GM12892 (cell line): Measurements from ENCODE around the gene ELK4.

Experiments used
- DNase-seq: peaks from one replicate; pipeline ENCODE4 v3.0.0; 2011; ENCODE audit not compliant: insufficient read length
- FAIRE-seq: peaks from 2 replicates; lab custom pipeline; 2011; peaks lifted over from hg19 to GRCh38; lab: Jason Lieb, UNC
- POLR2A ChIP-seq: IDR thresholded peaks from 2 replicates; pipeline ENCODE4 v1.6.1; 2011; ENCODE audit warnings: low read depth, low read length, control low read depth
- POLR2AphosphoS5 ChIP-seq: IDR thresholded peaks from 2 replicates; pipeline ENCODE4 v1.6.1; 2011; ENCODE audit warnings: low read depth, low read length, control low read depth
- TAF1 ChIP-seq: IDR thresholded peaks from 2 replicates; pipeline ENCODE4 v1.6.1; 2011; ENCODE audit warnings: low read depth, mild to moderate bottlenecking, control low read depth, low read length, borderline replicate concordance

ELK4 gene

GRCh38 chr1:205598841-205599668, 32.8 kb downstream of the ELK4 start:
- DNase-seq (no peak), FAIRE-seq (no peak)
- TF ChIP-seq POLR2A (no peak), TAF1 (no peak), POLR2AphosphoS5 (no peak)

GRCh38 chr1:205597691-205598314, 34.0 kb downstream of the ELK4 start:
- TF ChIP-seq POLR2A (no peak), TAF1 (no peak), POLR2AphosphoS5 (no peak)
- DNase-seq (no peak), FAIRE-seq (no peak)

- DNase-seq (no peak), FAIRE-seq (no peak)
- TF ChIP-seq TAF1 (no peak), POLR2AphosphoS5 (no peak), POLR2A (no peak)
Observed at GRCh38 chr1:205596876-205597275, 34.9 kb downstream of the ELK4 start.

- FAIRE-seq: no peak
- TF ChIP-seq TAF1 (no peak), POLR2AphosphoS5 (no peak), POLR2A (no peak)
- DNase-seq: no peak
Observed at GRCh38 chr1:205595861-205596260, 36.0 kb downstream of the ELK4 start.

- no peak for TF ChIP-seq TAF1
- TF ChIP-seq POLR2AphosphoS5: no peak
- DNase-seq (no peak), FAIRE-seq (peak; percentile 79)
Observed at GRCh38 chr1:205595435-205595834, 36.4 kb downstream of the ELK4 start.

- TF ChIP-seq POLR2AphosphoS5 (no peak), POLR2A (no peak), TAF1 (no peak)
- no peak for DNase-seq
- FAIRE-seq: no peak
Observed at GRCh38 chr1:205594846-205595245, 37.0 kb downstream of the ELK4 start.

- TF ChIP-seq POLR2AphosphoS5 (no peak), TAF1 (no peak), POLR2A (no peak)
- DNase-seq (no peak), FAIRE-seq (no peak)
Observed at GRCh38 chr1:205593967-205594366, 37.8 kb downstream of the ELK4 start.

- DNase-seq (no peak), FAIRE-seq (no peak)
- no peak for TF ChIP-seq POLR2AphosphoS5
- TF ChIP-seq POLR2A: no peak
- TF ChIP-seq TAF1: no peak
Observed at GRCh38 chr1:205593532-205593931, 38.3 kb downstream of the ELK4 start.

GRCh38 chr1:205592443-205593003, 39.3 kb downstream of the ELK4 start:
- DNase-seq: no peak

GRCh38 chr1:205591522-205592351, 40.1 kb downstream of the ELK4 start:
- FAIRE-seq: peak; percentile 84
- TF ChIP-seq POLR2A: no peak; the same call in 1 of the 2 replicates
- TF ChIP-seq POLR2AphosphoS5: no peak
- no peak for TF ChIP-seq TAF1
- peak; percentile 66 for DNase-seq

More at GRCh38 chr1:205592443-205593003, 39.3 kb downstream of the ELK4 start:
- TF ChIP-seq POLR2AphosphoS5 (no peak), POLR2A (no peak), TAF1 (no peak)
- no peak for FAIRE-seq
